ENCODE data around the gene LPCAT1. TPM values are rescaled to one million over a fixed set of nuclear protein-coding genes. Genes with fewer than 3 reads are reported as not detected.

Gene LPCAT1
- total RNA-seq, 4 donors from 2014 or later = 10.4 to 13.2 (median 12.3) TPM

- TF ChIP-seq CTCF (IDR thresholded peaks at IDR 0.05) (no peak), POLR2A (IDR thresholded peaks at IDR 0.05) (no peak)
- DNase-seq (ENCODE audit: low spot score in 2 of 2) = no peak
- H3K4me3 ChIP-seq (ENCODE audit: low read depth, poor library complexity, severe bottlenecking) = no peak overlapping the region
- 75 to 79% methylated on average over 3 of the region's 3 CpGs for WGBS, 2 donors
- intact Hi-C loops (cut with DNase I; ENCODE audit: low total_unique reads) = no loop called here
Observed at GRCh38 chr5:1535646-1536045, 11.9 kb upstream of the LPCAT1 start.

- DNase-seq (ENCODE audit: low spot score in 2 of 2) = no peak
- 81 to 83% methylated on average over 1 of the region's 1 CpG for WGBS, 2 donors
- no peak overlapping the region for H3K4me3 ChIP-seq (ENCODE audit: low read depth, poor library complexity, severe bottlenecking)
- intact Hi-C loops (cut with DNase I; ENCODE audit: low total_unique reads) = no loop called here
- no peak for TF ChIP-seq POLR2A (IDR thresholded peaks at IDR 0.05)
- no peak for TF ChIP-seq CTCF (IDR thresholded peaks at IDR 0.05)
Observed at GRCh38 chr5:1532384-1532783, 8.6 kb upstream of the LPCAT1 start.

GRCh38 chr5:1529498-1529897 is 5.7 kb upstream of the LPCAT1 start:
- H3K4me3 ChIP-seq (ENCODE audit: low read depth, poor library complexity, severe bottlenecking) = no peak overlapping the region
- no peak for DNase-seq (ENCODE audit: low spot score in 2 of 2)
- intact Hi-C loops (cut with DNase I; ENCODE audit: low total_unique reads) = no loop called here
- WGBS, 2 donors = 96 to 98% methylated on average over 3 of the region's 3 CpGs
- TF ChIP-seq CTCF (IDR thresholded peaks at IDR 0.05) (no peak), POLR2A (IDR thresholded peaks at IDR 0.05) (no peak)

GRCh38 chr5:1527533-1528205 is 3.9 kb upstream of the LPCAT1 start:
- 86 to 92% methylated on average over 12 of the region's 12 CpGs for WGBS, 2 donors
- H3K4me3 ChIP-seq (ENCODE audit: low read depth, poor library complexity, severe bottlenecking) = no peak overlapping the region
- intact Hi-C loops (cut with DNase I; ENCODE audit: low total_unique reads) = no loop called here
- TF ChIP-seq POLR2A (IDR thresholded peaks at IDR 0.05) (no peak), CTCF (IDR thresholded peaks at IDR 0.05) (no peak)
- no peak for DNase-seq (ENCODE audit: low spot score in 2 of 2)

- intact Hi-C loops (cut with DNase I; ENCODE audit: low total_unique reads) = no loop called here
- 78 to 80% methylated on average over 9 of the region's 9 CpGs for WGBS, 2 donors
- peak in 1 of 2 donors; percentile 50 for DNase-seq (ENCODE audit: low spot score in 2 of 2)
- no peak overlapping the region for H3K4me3 ChIP-seq (ENCODE audit: low read depth, poor library complexity, severe bottlenecking)
- no peak for TF ChIP-seq POLR2A (IDR thresholded peaks at IDR 0.05)
Observed at GRCh38 chr5:1526681-1527131, 2.9 kb upstream of the LPCAT1 start.

- WGBS, 2 donors = 93 to 97% methylated on average over 7 of the region's 7 CpGs
- H3K4me3 ChIP-seq (ENCODE audit: low read depth, poor library complexity, severe bottlenecking) = no peak overlapping the region
- peak in 1 of 2 donors; percentile 80 for DNase-seq (ENCODE audit: low spot score in 2 of 2)
- intact Hi-C loops (cut with DNase I; ENCODE audit: low total_unique reads) = no loop called here
- no peak for TF ChIP-seq CTCF (IDR thresholded peaks at IDR 0.05)
- no peak for TF ChIP-seq POLR2A (IDR thresholded peaks at IDR 0.05)
Observed at GRCh38 chr5:1526190-1526631, 2.5 kb upstream of the LPCAT1 start.

All from lower leg skin (tissue), 4 donors.